LHCN-M2 (cell line): ENCODE data around the gene ADAMTS2. TPM values are rescaled to one million over a fixed set of nuclear protein-coding genes. Genes with fewer than 3 reads are reported as not detected.

Experiments used
- DNase-seq: peaks from one replicate; pipeline ENCODE4 v3.0.0-alpha.2; 2012; ENCODE audit warnings: low read depth
- total RNA-seq: library from RNA; depleted of rRNA; stranded (reverse); fragments of >200 nt; gene quantifications from 2 replicates; pipeline ENCODE4 v1.2.3, GENCODE V29; 2014

The ADAMTS2 gene
- total RNA-seq, 1 experiment from 2014 or later: 24.1 TPM

GRCh38 chr5:179199246-179199645, 146.0 kb downstream of the ADAMTS2 start:
- DNase-seq: no peak

- no peak for DNase-seq
These were observed 146.4 kb downstream of the ADAMTS2 start for GRCh38 chr5:179198825-179199224.

- no peak for DNase-seq
These were observed 148.7 kb downstream of the ADAMTS2 start for GRCh38 chr5:179196405-179197079.

GRCh38 chr5:179195561-179196404, 149.5 kb downstream of the ADAMTS2 start:
- no peak for DNase-seq

- DNase-seq: no peak
These were observed 150.3 kb downstream of the ADAMTS2 start for GRCh38 chr5:179194941-179195381.

- DNase-seq: no peak
These were observed 150.9 kb downstream of the ADAMTS2 start for GRCh38 chr5:179194201-179194910.

- no peak for DNase-seq
These were observed 151.5 kb downstream of the ADAMTS2 start for GRCh38 chr5:179193746-179194145.

GRCh38 chr5:179192891-179193470, 152.3 kb downstream of the ADAMTS2 start:
- DNase-seq: no peak

- DNase-seq: no peak
These were observed 152.9 kb downstream of the ADAMTS2 start for GRCh38 chr5:179192185-179192890.

- no peak for DNase-seq
These were observed 153.6 kb downstream of the ADAMTS2 start for GRCh38 chr5:179191506-179192184.

- no peak for DNase-seq
These were observed 154.3 kb downstream of the ADAMTS2 start for GRCh38 chr5:179190851-179191505.

GRCh38 chr5:179188636-179189035, 156.6 kb downstream of the ADAMTS2 start:
- DNase-seq: no peak

- no peak for DNase-seq
These were observed 157.3 kb downstream of the ADAMTS2 start for GRCh38 chr5:179187681-179188575.

- DNase-seq: no peak
These were observed 158.0 kb downstream of the ADAMTS2 start for GRCh38 chr5:179187229-179187678.

- DNase-seq: no peak
These were observed 158.5 kb downstream of the ADAMTS2 start for GRCh38 chr5:179186801-179187200.

- DNase-seq: no peak
These were observed 159.3 kb downstream of the ADAMTS2 start for GRCh38 chr5:179185941-179186411.

- no peak for DNase-seq
These were observed 159.9 kb downstream of the ADAMTS2 start for GRCh38 chr5:179185256-179185940.

- no peak for DNase-seq
These were observed 160.7 kb downstream of the ADAMTS2 start for GRCh38 chr5:179184521-179185050.
